Hepatic stellate cell (primary cell): ENCODE results near the gene VCAN.
"Not testable (repeated sequence)": the region's sequence is repeated elsewhere in the genome, so short reads cannot be mapped to it uniquely, and the experiment has no call there.

Experiments used
- DNase-seq: peaks from one replicate; pipeline ENCODE4 v3.0.0; 2011; ENCODE audit warnings: low spot score

The VCAN gene

GRCh38 chr5:83471405-83472212, at the start of gene VCAN:
Gene VCAN, plus strand, starts transcription at chr5:83471744. Its CDS starts 11,775 bp downstream, at chr5:83483519.
- peak; percentile 66 for DNase-seq

- no peak for DNase-seq
Measured at GRCh38 chr5:83422284-83422683, 49.3 kb upstream of the VCAN start.

- no peak for DNase-seq
Measured at GRCh38 chr5:83426855-83427254, 44.7 kb upstream of the VCAN start.

GRCh38 chr5:83428126-83428525, 43.4 kb upstream of the VCAN start:
- DNase-seq, result no peak

- no peak for DNase-seq
Measured at GRCh38 chr5:83428890-83429289, 42.7 kb upstream of the VCAN start.

- DNase-seq, result peak; percentile 31
Measured at GRCh38 chr5:83430130-83431010, 41.2 kb upstream of the VCAN start.

- no peak for DNase-seq
Measured at GRCh38 chr5:83433891-83434290, 37.7 kb upstream of the VCAN start.

- no peak for DNase-seq
Measured at GRCh38 chr5:83434946-83435345, 36.6 kb upstream of the VCAN start.

GRCh38 chr5:83436276-83436675, 35.3 kb upstream of the VCAN start:
- DNase-seq, result no peak

- DNase-seq, result not testable (repeated sequence)
Measured at GRCh38 chr5:83437697-83438096, 33.8 kb upstream of the VCAN start.

- no peak for DNase-seq
Measured at GRCh38 chr5:83440826-83441225, 30.7 kb upstream of the VCAN start.

GRCh38 chr5:83441747-83442146, 29.8 kb upstream of the VCAN start:
- no peak for DNase-seq

GRCh38 chr5:83443534-83443933, 28.0 kb upstream of the VCAN start:
- no peak for DNase-seq

GRCh38 chr5:83444445-83444844, 27.1 kb upstream of the VCAN start:
- no peak for DNase-seq

GRCh38 chr5:83446253-83446947, 25.1 kb upstream of the VCAN start:
- DNase-seq, result no peak

- DNase-seq, result no peak
Measured at GRCh38 chr5:83447533-83447932, 24.0 kb upstream of the VCAN start.

- DNase-seq, result no peak
Measured at GRCh38 chr5:83450183-83450966, 21.2 kb upstream of the VCAN start.

GRCh38 chr5:83450967-83451248, 20.6 kb upstream of the VCAN start:
- no peak for DNase-seq

GRCh38 chr5:83451955-83452354, 19.6 kb upstream of the VCAN start:
- DNase-seq, result no peak

- no peak for DNase-seq
Measured at GRCh38 chr5:83453937-83454336, 17.6 kb upstream of the VCAN start.

GRCh38 chr5:83464261-83464660, 7.3 kb upstream of the VCAN start:
- no peak for DNase-seq
